Measurements from ENCODE around the gene AREL1.

GRCh38 chr14:74619672-74620131 is 93.2 kb downstream of the AREL1 start:
- TF ChIP-seq POLR2A (IDR thresholded peaks at IDR 0.05), result no peak
- TF ChIP-seq, protein P1, sequence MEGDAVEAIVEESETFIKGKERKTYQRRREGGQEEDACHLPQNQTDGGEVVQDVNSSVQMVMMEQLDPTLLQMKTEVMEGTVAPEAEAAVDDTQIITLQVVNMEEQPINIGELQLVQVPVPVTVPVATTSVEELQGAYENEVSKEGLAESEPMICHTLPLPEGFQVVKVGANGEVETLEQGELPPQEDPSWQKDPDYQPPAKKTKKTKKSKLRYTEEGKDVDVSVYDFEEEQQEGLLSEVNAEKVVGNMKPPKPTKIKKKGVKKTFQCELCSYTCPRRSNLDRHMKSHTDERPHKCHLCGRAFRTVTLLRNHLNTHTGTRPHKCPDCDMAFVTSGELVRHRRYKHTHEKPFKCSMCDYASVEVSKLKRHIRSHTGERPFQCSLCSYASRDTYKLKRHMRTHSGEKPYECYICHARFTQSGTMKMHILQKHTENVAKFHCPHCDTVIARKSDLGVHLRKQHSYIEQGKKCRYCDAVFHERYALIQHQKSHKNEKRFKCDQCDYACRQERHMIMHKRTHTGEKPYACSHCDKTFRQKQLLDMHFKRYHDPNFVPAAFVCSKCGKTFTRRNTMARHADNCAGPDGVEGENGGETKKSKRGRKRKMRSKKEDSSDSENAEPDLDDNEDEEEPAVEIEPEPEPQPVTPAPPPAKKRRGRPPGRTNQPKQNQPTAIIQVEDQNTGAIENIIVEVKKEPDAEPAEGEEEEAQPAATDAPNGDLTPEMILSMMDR (IDR thresholded peaks at IDR 0.05), result no peak

All from Peyer's patch (tissue), 4 donors.